HG02885 (cell line): ENCODE measurements around the gene RIN1.
"Not testable (repeated sequence)": the region's sequence is repeated elsewhere in the genome, so short reads cannot be mapped to it uniquely, and the experiment has no call there.

Experiments
- ATAC-seq: cut with Tn5 transposase; IDR thresholded peaks from one replicate; pipeline ENCODE4 v1.9.1; 2021; ENCODE audit warnings: mild to moderate bottlenecking; ENCODE audit not compliant: unreplicated experiment, poor library complexity

Gene RIN1

DNA sequence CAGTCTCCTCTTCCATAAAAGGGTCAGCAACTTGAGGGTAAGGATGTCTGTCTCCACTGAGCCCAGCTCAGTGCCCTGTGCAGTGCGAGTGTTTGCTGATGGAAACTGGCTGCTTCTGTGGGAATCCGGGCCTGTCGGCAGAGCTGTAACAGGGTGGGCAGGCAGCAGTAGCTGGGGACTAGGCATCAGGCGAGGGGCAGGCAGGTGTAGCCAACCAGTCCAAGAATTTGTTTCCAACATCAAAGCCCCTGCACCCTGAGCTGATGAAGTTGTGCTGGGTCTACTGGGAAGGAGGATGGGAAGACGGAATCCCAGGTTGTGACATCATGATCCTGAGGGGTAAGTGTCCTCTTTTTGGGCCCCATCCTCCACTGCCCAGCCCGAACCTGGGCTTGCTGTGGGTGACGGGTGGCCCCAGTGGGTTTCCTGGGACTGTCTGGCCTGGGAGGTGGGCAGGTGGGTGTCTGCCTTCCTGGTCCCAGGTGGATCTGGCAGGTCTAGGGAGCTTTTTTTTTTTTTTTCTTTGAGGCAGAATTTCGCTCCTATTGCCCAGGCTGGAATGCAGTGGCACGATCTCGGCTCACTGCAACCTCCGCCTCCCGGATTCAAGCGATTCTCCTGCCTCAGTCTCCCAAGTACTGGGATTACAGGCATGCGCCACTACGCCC lies 24.3 kb upstream of the RIN1 start:
- no peak for ATAC-seq

- no peak for ATAC-seq
Observed at GRCh38 chr11:66359662-66360087, 23.4 kb upstream of the RIN1 start.

DNA sequence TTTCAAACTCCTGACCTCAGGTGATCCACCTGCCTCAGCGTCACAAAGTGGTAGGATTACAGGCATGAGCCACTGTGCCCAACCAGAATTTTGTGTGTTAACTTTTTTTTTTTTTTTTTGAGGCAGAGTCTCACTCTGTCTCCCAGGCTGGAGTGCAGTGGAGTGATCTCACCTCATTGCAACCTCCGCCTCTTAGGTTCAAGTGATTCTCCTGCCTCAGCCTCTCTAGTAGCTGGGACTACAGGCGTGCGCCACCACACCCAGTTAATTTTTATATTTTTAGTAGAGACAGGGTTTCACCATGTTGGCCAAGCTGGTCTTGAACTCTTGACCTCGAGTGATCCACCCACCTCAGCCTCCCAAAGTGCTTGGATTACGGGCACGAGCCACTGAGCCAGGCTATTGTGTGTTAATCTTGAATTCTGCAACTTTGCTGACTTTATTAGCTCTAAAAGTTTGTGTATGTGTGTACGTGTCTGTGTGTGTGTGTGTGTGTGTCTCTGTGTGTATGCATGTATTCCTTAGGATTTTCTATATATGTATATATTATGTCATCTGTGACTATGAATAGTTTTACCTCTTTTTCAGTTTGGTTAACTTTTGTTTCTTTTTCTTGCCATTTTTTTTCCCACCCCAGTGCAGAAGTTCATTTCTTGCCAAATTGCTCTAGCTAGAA lies 14.5 kb upstream of the RIN1 start:
- not testable (repeated sequence) for ATAC-seq

DNA sequence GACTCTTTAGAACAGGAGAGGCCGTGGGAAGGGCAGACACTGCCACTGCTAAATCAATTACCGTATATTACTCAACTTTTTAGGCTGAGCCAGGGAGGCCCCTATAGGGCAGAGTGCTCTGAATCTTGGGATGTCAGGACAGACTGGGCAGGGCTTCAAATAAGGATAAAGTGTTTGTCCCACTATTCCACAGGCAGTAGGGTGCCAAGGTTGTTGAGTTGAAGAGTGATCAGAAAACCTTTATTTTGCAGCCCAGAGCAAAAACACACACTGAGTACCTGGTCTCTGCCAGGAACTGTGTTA lies 12.8 kb upstream of the RIN1 start:
- no peak for ATAC-seq

- peak; percentile 53 for ATAC-seq
Observed at GRCh38 chr11:66347425-66348276, 11.4 kb upstream of the RIN1 start, which contains the start of gene B4GAT1. B4GAT1 (minus strand) TSS chr11:66347629; CDS start chr11:66347545, 84 bp downstream.

GRCh38 chr11:66346476-66347424 lies 10.5 kb upstream of the RIN1 start:
- ATAC-seq, result no peak

GRCh38 chr11:66345316-66345649 lies 9.0 kb upstream of the RIN1 start:
- no peak for ATAC-seq

DNA sequence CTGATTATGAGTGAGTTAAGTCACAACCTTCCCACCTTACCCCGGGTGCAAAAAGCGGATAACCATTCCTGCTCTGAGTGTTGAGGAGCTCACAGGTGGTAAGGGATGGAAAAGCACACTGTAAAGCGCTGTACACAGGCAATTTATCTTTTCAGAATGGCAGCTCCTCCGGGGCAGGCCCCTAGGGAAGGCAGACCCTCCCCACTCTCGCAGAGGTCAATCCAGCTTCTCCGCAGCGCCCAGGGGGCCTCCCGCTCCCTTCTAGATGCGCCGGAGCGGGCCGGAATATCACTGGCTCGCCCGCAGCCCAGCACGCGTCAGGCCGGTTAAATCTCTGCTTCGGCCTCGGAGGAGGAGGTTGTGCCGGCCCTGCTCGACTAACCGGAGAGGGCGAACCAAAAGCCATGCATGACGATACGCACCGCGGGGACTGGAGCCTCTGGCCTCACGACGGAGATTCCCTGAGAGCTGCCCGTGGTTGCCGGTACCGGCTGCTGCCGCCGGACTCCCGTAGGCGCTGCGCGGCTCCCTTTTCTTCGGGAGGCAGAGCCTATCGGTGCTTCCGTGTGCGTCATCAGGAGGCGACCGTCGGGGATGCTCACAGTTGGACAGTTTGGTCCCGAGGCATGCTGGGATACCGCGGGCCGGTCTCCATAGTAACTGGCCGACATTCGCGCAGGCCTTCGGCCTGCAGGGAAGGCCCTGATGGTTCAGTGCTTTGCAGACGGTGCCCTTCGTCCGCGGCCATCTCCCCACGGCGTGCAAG lies 8.5 kb upstream of the RIN1 start, which contains the start of gene BRMS1:
Gene BRMS1 (minus strand): TSS at position 555 of the 766 bp plus-strand sequence. CDS start 2,870 bp downstream, outside the sequence.
- peak; percentile 71 for ATAC-seq

DNA sequence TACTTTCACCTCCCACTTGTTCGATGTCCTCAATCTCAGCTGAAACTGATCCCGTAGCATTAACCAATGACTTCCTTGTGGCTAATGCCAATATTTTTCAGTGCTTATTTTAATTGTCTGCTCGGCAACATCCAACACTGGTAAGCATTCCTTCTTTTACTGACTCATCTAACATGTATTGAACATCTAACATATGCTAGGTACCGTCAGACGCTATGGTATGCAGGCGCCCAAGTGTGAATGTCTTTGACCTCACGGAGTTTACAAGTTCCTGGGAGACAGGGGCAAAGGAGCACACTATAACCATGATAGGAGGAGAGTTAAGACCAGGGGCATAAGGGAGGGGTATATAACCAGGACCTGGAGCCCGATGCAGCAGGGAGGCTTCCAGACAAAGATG lies 6.9 kb upstream of the RIN1 start:
- ATAC-seq, result no peak

DNA sequence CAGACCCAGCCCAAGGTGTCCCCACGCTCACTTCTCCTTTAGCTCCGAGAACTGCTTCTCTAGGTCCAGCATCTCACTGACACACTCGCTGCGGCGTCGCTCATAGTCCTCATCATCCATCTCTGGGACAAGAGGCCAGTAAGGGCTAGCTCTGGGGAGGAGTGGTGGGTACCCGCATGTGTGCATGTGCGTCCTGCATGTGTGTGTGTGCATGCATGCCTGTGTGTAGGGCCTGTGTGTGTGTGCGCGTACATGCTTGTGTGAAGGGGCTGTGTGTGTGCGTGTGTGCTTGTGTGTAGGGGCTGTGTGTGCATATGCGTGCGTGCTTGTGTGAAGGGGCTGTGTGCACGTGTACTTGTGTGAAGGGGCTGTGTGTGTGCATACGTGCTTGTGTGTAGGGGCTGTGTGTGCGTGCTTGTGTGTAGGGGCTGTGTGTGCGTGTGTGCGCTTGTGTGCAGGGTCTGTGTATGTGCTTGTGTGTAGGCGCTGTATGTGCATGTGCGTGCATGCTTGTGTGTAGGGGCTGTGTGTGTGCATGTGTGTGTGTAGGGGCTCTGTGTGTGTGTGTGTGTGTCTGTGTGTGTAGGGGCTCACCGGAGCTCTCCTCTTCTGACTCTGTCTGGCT lies 5.4 kb upstream of the RIN1 start:
- no peak for ATAC-seq

DNA sequence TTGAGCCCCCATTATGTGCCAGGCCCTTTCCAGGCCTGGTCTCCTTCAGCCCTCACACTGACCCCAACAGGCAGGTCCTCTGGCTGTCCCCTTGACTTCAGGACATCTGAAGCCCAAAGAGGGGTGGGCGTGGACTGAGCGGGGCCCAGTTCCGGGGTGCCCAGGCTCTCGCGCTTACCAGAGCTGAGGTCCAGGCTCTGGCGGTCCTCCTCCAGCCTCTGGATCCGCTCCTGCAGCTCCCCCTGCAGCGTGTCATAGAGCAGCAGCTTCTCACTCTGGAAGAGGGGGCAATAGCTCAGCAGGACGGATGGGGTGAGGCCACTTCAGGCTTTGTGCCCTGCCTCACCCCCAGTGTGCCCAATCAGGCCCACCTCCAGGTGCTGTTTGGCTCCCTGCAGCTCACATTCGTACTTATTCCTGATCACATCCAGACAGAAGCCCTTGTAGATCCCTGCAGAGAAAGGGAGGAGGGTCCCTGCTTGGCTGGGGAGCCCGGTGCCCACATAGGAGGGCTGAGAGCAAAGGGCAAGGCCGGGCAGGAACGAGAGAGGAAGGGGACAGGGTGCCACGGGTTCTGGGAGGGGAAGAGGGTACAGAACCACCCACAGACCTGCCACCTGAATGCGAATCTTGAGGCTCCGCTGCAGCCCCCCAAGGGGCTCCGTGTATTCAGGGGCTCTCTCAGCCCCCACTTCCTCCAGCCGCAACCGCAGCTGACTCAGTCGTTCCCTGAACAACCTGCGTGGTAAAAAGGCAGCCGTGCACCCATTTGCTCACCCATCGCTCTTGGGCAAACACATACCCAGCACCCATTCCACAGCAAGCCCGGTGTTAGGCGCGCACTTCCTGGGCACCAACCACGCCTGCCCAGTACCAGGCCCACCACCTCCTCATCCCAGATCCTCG lies 4.6 kb upstream of the RIN1 start:
- no peak for ATAC-seq

DNA sequence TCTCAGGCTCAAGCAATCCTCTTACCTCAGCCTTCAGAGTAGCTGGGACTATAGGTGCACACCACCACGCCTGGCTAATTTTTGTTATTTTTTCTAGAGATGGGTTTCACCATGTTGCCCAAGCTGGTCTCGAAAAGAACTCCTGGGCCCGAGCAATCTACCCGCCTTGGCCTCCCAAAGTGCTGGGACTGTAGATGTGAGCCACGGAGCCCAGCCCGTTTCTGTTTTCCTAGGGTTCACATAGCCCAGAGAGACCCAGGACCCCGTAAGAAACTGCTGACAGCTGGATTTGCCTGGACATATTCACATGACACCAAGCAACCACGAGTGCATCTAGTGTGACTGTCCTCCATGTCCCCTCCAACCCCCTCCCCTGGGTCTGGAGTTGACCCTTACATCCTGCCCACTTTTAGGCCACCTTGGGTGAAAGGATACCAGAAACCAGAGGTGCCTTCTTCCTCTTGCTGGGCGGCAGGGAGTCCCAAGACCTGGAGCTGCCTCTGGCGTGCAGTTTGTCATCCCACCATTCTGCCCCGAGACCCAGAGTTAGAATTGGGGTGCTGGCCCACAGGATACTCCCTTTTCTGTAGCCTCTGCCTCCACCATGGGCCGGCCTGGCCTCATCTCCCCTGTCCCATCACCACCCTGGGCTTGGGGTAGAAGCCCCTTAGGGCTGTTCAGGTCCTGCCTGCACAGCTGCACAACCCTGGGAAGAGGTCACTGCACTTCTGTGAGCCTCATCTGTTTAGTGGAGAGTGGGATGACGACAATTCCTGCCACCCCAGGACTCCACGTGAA lies 3.7 kb upstream of the RIN1 start:
- ATAC-seq, result no peak

- ATAC-seq, result no peak
Observed at GRCh38 chr11:66339162-66339675, 3.0 kb upstream of the RIN1 start.

DNA sequence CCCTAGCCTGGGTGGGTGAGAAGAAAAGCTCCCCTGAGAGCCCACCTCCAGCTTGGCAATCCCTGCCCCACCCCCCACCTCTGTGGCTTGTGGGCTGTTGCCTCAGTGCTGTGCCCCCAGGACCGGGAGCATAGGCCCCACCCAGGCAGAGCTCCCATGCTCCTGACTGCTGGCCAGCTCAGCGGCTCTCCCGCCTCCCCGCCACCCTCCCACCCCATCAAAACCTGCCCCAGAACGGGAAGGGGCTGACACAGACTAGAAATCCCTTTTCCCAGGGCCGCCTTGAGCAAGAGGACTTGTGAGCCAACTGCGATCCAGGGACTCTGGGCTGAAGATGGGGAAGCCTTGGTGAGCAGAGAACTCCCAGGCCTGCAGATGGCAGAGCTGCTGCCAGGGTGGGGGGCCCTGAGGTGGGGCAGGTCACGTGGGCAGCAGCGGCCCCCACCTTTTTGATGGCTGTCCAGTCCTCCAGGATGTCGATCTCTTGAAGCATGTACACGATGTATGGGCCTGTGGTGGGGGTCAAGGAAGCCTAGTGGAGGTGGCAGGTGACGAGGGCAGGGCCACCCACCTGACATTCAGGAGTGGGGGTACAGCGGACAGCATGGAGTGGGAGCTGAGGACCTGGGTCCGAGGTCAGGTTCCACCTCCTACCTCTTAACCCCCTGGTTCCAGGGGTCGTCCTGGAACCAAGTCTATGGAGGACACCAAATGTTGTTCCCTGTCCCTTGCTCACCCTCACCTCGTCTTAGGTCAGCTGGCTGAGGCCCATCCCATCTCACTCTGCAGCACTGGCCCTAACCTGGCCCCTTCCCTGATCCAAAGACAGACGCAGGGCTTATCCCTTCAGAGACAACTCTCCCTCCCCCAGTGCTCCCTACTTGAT lies 2.3 kb upstream of the RIN1 start:
- ATAC-seq, result no peak

DNA sequence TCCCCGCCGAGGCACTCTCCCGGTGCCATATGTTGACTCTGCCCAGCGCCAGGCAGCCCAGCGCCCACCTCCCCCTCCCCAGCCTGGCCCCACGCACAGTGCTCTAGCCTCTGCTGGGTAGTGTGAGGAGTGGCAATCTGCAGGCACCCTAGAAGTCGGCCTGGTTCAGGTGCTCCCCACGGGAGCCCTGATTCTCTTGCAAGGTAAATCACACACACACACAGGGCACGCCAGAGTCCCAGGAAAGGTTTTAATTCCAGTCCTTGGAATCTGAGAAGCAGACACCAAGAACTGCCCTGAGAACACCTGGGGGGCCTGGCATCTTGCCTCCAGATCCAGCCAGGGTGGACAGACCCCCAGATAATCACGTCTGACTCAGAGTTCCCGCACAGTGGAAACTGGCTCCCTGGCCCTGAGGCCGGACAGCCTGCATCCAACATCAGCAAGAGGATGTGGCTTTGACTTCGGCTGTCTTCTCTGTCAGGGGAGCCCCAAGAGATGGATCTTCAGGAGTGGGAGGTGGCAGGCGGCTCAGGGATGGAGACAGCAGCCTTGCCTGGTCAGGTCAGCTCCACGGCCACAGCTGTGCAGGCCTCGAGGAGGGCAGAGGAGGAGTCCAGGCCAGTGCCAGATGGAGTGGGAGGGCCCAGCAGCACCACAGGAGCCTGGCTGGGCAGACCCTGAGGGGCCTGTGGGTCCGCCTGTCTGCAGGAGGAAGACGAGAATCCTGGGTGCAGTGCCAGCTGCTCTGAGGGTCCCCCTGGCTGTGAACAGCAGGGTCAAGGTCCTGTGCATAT lies 1.1 kb upstream of the RIN1 start:
- peak; percentile 6 for ATAC-seq
